ENCODE data around the gene TARS2. TPM values are rescaled to one million over a fixed set of nuclear protein-coding genes. Genes with fewer than 3 reads are reported as not detected.
A peak's percentile ranks its signal among the peaks of the same experiment; 100 is the strongest.

Gene TARS2
- total RNA-seq, 2 donors from 2014 or later = 10.5 to 18.1 TPM

GRCh38 chr1:150545486-150546032 lies 58.3 kb downstream of the TARS2 start:
- Histone ChIP-seq H3K27me3 (no peaks in the 10 kb centered on the region), H3K9me3 (no peaks in the 10 kb centered on the region), H3K4me3 (no peak overlapping the region), H3K4me1 (peaks cover 0 to 22% of the 10 kb centered on the region in 2 donors), H3K27ac (peak overlapping the region in 1 of 2 donors; percentile 64), H3K36me3 (no peaks in the 10 kb centered on the region)
- TF ChIP-seq, protein P1, sequence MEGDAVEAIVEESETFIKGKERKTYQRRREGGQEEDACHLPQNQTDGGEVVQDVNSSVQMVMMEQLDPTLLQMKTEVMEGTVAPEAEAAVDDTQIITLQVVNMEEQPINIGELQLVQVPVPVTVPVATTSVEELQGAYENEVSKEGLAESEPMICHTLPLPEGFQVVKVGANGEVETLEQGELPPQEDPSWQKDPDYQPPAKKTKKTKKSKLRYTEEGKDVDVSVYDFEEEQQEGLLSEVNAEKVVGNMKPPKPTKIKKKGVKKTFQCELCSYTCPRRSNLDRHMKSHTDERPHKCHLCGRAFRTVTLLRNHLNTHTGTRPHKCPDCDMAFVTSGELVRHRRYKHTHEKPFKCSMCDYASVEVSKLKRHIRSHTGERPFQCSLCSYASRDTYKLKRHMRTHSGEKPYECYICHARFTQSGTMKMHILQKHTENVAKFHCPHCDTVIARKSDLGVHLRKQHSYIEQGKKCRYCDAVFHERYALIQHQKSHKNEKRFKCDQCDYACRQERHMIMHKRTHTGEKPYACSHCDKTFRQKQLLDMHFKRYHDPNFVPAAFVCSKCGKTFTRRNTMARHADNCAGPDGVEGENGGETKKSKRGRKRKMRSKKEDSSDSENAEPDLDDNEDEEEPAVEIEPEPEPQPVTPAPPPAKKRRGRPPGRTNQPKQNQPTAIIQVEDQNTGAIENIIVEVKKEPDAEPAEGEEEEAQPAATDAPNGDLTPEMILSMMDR (IDR thresholded peaks at IDR 0.05) = no peak
- DNase-seq (ENCODE audit: low spot score) = no peak

DNA sequence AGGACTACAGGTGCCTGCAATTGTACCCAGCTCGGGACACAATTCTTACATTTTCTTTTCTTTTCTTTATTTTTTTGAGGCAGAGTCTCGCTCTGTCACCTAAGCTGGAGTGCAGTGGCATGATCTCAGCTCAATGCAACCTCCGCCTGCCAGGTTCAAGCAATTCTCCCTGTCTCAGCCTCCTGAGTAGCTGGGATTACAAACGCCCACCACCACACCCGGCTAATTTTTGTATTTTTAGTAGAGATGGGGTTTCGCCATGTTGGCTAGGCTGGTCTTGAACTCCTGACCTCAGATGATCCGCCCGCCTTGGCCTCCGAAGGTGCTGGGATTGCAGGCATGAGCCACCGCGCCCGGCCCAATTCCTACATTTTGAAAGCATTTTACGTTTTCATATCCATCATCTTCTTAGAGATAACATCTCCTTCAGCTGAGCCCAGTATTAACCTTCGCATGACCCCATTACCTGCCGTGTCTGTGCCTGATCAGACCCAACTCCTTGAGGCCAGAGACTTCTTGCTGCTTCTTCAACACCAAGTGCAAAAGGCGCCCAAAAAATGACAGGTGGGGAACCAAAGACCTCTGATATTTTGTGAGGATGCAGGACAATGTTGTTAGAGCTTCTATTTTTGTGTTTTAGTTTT lies 59.2 kb downstream of the TARS2 start:
- H3K4me1 ChIP-seq = peaks cover 0 to 30% of the 10 kb centered on the region in 2 donors
- no peak overlapping the region for H3K4me3 ChIP-seq
- H3K9me3 ChIP-seq = no peaks in the 10 kb centered on the region
- H3K36me3 ChIP-seq = no peaks in the 10 kb centered on the region
- TF ChIP-seq, protein P1 (IDR thresholded peaks at IDR 0.05) = no peak
- no peaks in the 10 kb centered on the region for H3K27me3 ChIP-seq
- H3K27ac ChIP-seq = no peak overlapping the region
- DNase-seq (ENCODE audit: low spot score) = no peak

GRCh38 chr1:150548324-150548631 lies 61.1 kb downstream of the TARS2 start:
- H3K4me1 ChIP-seq = peaks cover 0 to 49% of the 10 kb centered on the region in 2 donors
- H3K27ac ChIP-seq = peak overlapping the region; percentile 85 to 92
- TF ChIP-seq, protein P1 (IDR thresholded peaks at IDR 0.05) = no peak
- DNase-seq (ENCODE audit: low spot score) = no peak
- H3K4me3 ChIP-seq = peak overlapping the region; percentile 64 to 65
- no peaks in the 10 kb centered on the region for H3K36me3 ChIP-seq
- H3K9me3 ChIP-seq = no peaks in the 10 kb centered on the region
- H3K27me3 ChIP-seq = no peaks in the 10 kb centered on the region

DNA sequence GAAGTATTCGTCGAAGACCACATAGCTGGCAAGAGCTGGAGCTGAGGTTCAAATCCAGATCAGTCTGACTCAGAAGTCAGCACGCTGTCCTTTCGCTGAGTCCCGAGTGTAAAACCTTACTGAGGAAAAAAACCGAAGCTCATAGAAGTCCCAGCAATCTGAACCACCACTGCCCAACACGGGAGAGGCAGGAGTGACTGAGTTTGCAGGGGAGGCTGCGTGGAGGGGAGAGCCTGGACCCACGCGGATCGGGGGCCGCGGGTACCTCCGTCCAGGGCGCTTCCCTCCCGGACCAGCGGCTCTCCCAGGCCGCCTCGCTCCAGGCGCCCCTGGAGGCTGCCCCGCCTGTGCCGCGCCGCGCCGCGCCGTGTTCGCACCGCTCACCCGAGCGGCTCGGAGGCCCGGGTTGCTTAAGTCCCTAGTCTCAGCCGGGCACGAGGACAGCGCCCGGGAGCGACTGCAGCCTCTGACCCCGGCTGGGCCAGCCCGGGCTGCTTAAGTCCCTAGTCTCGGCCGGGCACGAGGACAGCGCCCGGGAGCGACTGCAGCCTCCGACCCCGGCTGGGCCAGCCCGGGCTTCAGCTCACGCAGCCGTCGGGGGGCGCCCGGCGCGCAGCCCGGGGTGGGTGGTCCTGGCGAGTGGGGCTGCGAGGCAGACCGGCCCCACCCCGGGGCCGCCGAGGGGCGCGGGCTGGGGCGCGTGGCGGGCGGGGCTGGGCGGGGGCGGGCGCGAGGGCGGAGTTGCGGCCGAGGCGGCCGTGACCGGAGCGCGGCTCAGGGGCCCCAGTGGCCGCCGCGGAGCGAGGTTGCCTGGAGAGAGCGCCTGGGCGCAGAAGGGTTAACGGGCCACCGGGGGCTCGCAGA lies 61.6 kb downstream of the TARS2 start, which contains the start of gene ADAMTSL4:
ADAMTSL4 (plus strand) TSS at position 777 of the 864 bp plus-strand sequence. CDS start 2,881 bp downstream, outside the sequence.
- Histone ChIP-seq H3K27me3 (no peaks in the 10 kb centered on the region), H3K4me1 (peaks cover 0 to 53% of the 10 kb centered on the region in 2 donors), H3K4me3 (peak within 1 kb of the TSS; percentile 64 to 65), H3K27ac (peak within 1 kb of the TSS; percentile 85 to 92), H3K9me3 (no peaks in the 10 kb centered on the region), H3K36me3 (peaks cover 2% of the 10 kb centered on the region)
- TF ChIP-seq, protein P1 (IDR thresholded peaks at IDR 0.05) = peak in 1 of 2 donors; percentile 39
- DNase-seq (ENCODE audit: low spot score) = no peak

GRCh38 chr1:150549496-150550221 lies 62.4 kb downstream of the TARS2 start:
- H3K4me1 ChIP-seq = peaks cover 0 to 53% of the 10 kb centered on the region in 2 donors
- TF ChIP-seq, protein P1 (IDR thresholded peaks at IDR 0.05) = peak in 1 of 2 donors; percentile 10
- H3K27me3 ChIP-seq = no peaks in the 10 kb centered on the region
- peaks cover 10% of the 10 kb centered on the region for H3K36me3 ChIP-seq
- H3K27ac ChIP-seq = peak overlapping the region; percentile 85 to 92
- peak overlapping the region; percentile 64 to 65 for H3K4me3 ChIP-seq
- no peak for DNase-seq (ENCODE audit: low spot score)
- H3K9me3 ChIP-seq = no peaks in the 10 kb centered on the region

Data from right atrium auricular region (tissue), 2 donors.